Uterine smooth muscle cell (primary cell): ENCODE measurements around the gene SLC25A3. TPM values are rescaled to one million over a fixed set of nuclear protein-coding genes. Genes with fewer than 3 reads are reported as not detected.

Source experiments
- total RNA-seq: library from RNA; depleted of rRNA; stranded (reverse); fragments of >200 nt; gene quantifications from 2 replicates; pipeline ENCODE4 v1.2.3, GENCODE V29; 2014

The SLC25A3 gene
- total RNA-seq, result 759 and 840 TPM in 2 replicates

DNA sequence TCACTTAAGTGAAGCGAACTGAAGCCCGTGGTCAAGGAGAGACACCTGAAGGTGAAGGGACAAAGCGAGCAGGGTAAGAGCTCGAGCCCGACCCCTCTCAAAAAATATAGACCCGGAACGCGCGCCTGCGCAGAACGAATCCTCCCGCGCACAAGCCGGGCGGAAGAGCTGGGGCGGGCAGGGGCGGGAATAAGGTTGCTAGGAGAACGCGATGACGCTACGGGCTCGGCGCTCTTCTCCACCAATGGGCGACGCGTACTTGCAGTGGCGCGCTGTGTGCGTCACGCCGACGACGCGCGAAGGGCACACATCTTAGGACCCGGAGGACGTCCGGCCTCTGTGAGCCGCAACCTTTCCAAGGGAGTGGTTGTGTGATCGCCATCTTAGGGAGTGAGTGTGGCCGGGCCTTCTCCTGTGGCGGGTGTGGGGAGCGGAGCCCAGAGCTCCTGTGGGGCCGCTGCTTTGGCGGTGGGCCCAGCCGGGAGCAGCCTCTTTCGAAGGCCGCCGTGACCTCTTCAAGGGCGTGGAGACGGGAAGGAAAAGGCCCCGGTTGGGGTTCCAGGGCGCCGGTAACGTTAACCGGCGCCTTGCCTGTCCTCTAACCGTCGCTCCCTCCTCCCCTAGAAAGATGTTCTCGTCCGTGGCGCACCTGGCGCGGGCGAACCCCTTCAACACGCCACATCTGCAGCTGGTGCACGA is at the start of gene SLC25A3:
SLC25A3 (plus strand) TSS at position 336 of the 699 bp plus-strand sequence; CDS start at position 629, 293 bp downstream.

GRCh38 chr12:98644712-98645571 is 51.5 kb downstream of the SLC25A3 start, which contains the start of the genes APAF1 and IKBIP:
Gene APAF1 (plus strand): TSS chr12:98645290. CDS start chr12:98648360, 3,070 bp downstream.
Gene IKBIP (minus strand): TSS chr12:98644788. CDS start chr12:98644701, 87 bp downstream.

Other genes with a start within 250 kb of the SLC25A3 start
- 89.5 and 240 TPM in 2 replicates for gene TMPO, start 78.1 kb upstream of the SLC25A3 start, total RNA-seq
- 68.5 and 82.9 TPM in 2 replicates for gene IKBIP, start 51.1 kb downstream of the SLC25A3 start, total RNA-seq
- 28.6 and 29.7 TPM in 2 replicates for gene APAF1, start 51.6 kb downstream of the SLC25A3 start, total RNA-seq